Measurements from ENCODE around the gene SOCS7. TPM values are rescaled to one million over a fixed set of nuclear protein-coding genes. Genes with fewer than 3 reads are reported as not detected.

The SOCS7 gene
- total and polyA plus RNA-seq, 10 of the 15 experiments (the other 5 are each of a cell fraction or from before 2014, with no cell fraction given), result 0.68 to 12.8 (median 7.3) TPM

DNA sequence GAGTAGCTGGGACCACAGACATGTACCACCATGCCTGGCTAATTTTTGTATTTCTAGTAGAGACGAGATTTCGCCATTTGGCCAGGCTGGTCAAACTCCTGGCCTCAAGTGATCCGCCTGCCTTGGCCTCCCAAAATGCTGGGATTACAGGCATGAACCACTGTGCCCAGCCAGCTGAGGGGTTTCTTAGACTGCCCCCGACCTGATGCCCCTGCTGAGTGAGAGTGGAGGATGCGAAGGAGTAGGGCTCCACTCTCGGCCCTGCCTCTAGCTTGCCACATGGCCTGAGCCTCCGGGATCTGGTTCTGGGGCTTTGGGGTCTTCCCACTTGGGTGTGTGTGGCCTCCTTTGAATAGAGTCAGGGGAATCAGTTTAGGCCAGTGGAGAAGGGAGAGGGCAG, 18.9 kb upstream of the SOCS7 start:
- H3K27me3 ChIP-seq (replicated peaks in 1 of 2; ENCODE audit: control insufficient read depth in 2 of 2, insufficient read depth in 2 of 2, low read length in 1 of 2), result no peaks in the 10 kb centered on the region
- no peaks in the 10 kb centered on the region for H4K20me1 ChIP-seq (ENCODE audit: control insufficient read depth, insufficient read depth)
- 42% methylated on average over 7 of the region's 7 CpGs for WGBS (ENCODE audit: insufficient coverage, insufficient replicate concordance, low lambda C conversion rate, missing lambda C conversion rate)
- H3K27ac ChIP-seq (ENCODE audit: control insufficient read depth, insufficient read depth), result no peak overlapping the region
- intact Hi-C loops (cut with micrococcal nuclease; ENCODE audit: unreplicated experiment) (no loop called here), in situ Hi-C loops (cut with MboI) (no loop called here)
- H3K9me3 ChIP-seq (replicated peaks; ENCODE audit: control insufficient read depth, insufficient read depth, low read length), result no peaks in the 10 kb centered on the region
- H3K79me2 ChIP-seq (ENCODE audit: control insufficient read depth, insufficient read depth, low read length), result no peaks in the 10 kb centered on the region
- DNase-seq (ENCODE audit: low read depth, low spot score) (no peak), ATAC-seq (no peak), FAIRE-seq (no peak)
- H3K4me1 ChIP-seq (ENCODE audit: control insufficient read depth, insufficient read depth, low read length), result no peaks in the 10 kb centered on the region
- RAD21 ChIA-PET (ENCODE audit: unreplicated experiment), result interaction anchor here (0.7 kb wide), 1 partner anchor 82 kb away, joined by 3 read pairs; no protein-coding TSS in a partner anchor
- no TSS peak for BruUV-seq (replicated peaks)
- POLR2A ChIA-PET, result no interaction called here
- no peak overlapping the region for H2AFZ ChIP-seq (ENCODE audit: control insufficient read depth, low read depth, low read length)
- CTCF ChIA-PET, result interaction anchor here (0.5 to 4.9 kb wide), 11 partner anchors 9 to 226 kb away, joined by 3 to 36 read pairs (median 3); no protein-coding TSS in a partner anchor
- TF ChIP-seq ETV6 (conservative IDR thresholded peaks at IDR 0.05 in 1 of 2, IDR thresholded peaks at IDR 0.05 in 1 of 2; ENCODE audit: borderline replicate concordance in 1 of 2, low read depth in 1 of 2) (no peak), SREBF1 (IDR thresholded peaks at IDR 0.05; ENCODE audit: low read length) (no peak), ZNF622 (IDR thresholded peaks at IDR 0.05) (no peak), SRF (IDR thresholded peaks at IDR 0.05; ENCODE audit: low read depth in 2 of 2, low read length in 2 of 2) (no peak), RUNX3 (IDR thresholded peaks at IDR 0.05; ENCODE audit: low read length) (no peak), POLR2A (IDR thresholded peaks at IDR 0.05; ENCODE audit: low read depth, low read length) (no peak), STAT3 (IDR thresholded peaks at IDR 0.05; ENCODE audit: low read depth, low read length) (no peak), RAD21 (IDR thresholded peaks at IDR 0.05; ENCODE audit: insufficient read depth, low read depth, low read length) (no peak), POLR2AphosphoS2 (IDR thresholded peaks at IDR 0.05; ENCODE audit: low read depth, low read length) (no peak), TCF12 (IDR thresholded peaks at IDR 0.05; ENCODE audit: low read depth, low read length) (no peak), EED (IDR thresholded peaks at IDR 0.05; ENCODE audit: low read depth) (no peak), DPF2 (IDR thresholded peaks at IDR 0.05) (no peak), RELA (IDR thresholded peaks at IDR 0.05; ENCODE audit: borderline replicate concordance, partially characterized antibody) (no peak), ZNF207 (IDR thresholded peaks at IDR 0.05; ENCODE audit: borderline replicate concordance) (no peak), IKZF2 (IDR thresholded peaks at IDR 0.05) (no peak), MTA3 (IDR thresholded peaks at IDR 0.05; ENCODE audit: borderline replicate concordance, low read length) (no peak)
- TF ChIP-seq, protein P1, sequence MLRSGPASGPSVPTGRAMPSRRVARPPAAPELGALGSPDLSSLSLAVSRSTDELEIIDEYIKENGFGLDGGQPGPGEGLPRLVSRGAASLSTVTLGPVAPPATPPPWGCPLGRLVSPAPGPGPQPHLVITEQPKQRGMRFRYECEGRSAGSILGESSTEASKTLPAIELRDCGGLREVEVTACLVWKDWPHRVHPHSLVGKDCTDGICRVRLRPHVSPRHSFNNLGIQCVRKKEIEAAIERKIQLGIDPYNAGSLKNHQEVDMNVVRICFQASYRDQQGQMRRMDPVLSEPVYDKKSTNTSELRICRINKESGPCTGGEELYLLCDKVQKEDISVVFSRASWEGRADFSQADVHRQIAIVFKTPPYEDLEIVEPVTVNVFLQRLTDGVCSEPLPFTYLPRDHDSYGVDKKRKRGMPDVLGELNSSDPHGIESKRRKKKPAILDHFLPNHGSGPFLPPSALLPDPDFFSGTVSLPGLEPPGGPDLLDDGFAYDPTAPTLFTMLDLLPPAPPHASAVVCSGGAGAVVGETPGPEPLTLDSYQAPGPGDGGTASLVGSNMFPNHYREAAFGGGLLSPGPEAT (IDR thresholded peaks at IDR 0.05; ENCODE audit: low read depth), result no peak
- TF ChIP-seq, protein P2, sequence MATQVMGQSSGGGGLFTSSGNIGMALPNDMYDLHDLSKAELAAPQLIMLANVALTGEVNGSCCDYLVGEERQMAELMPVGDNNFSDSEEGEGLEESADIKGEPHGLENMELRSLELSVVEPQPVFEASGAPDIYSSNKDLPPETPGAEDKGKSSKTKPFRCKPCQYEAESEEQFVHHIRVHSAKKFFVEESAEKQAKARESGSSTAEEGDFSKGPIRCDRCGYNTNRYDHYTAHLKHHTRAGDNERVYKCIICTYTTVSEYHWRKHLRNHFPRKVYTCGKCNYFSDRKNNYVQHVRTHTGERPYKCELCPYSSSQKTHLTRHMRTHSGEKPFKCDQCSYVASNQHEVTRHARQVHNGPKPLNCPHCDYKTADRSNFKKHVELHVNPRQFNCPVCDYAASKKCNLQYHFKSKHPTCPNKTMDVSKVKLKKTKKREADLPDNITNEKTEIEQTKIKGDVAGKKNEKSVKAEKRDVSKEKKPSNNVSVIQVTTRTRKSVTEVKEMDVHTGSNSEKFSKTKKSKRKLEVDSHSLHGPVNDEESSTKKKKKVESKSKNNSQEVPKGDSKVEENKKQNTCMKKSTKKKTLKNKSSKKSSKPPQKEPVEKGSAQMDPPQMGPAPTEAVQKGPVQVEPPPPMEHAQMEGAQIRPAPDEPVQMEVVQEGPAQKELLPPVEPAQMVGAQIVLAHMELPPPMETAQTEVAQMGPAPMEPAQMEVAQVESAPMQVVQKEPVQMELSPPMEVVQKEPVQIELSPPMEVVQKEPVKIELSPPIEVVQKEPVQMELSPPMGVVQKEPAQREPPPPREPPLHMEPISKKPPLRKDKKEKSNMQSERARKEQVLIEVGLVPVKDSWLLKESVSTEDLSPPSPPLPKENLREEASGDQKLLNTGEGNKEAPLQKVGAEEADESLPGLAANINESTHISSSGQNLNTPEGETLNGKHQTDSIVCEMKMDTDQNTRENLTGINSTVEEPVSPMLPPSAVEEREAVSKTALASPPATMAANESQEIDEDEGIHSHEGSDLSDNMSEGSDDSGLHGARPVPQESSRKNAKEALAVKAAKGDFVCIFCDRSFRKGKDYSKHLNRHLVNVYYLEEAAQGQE (IDR thresholded peaks at IDR 0.05; ENCODE audit: low read depth, low read length), result no peak
- TF ChIP-seq, protein P3, sequence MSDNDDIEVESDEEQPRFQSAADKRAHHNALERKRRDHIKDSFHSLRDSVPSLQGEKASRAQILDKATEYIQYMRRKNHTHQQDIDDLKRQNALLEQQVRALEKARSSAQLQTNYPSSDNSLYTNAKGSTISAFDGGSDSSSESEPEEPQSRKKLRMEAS (IDR thresholded peaks at IDR 0.05; ENCODE audit: low read depth, low read length), result no peak
- no peak overlapping the region for H3K9ac ChIP-seq (ENCODE audit: control insufficient read depth, insufficient read depth, low read length)
- H3K36me3 ChIP-seq (ENCODE audit: control insufficient read depth in 2 of 2, insufficient read depth in 2 of 2, low read length in 1 of 2), result no peaks in the 10 kb centered on the region
- SMC1A ChIA-PET (ENCODE audit: uncharacterized antibody, unreplicated experiment), result interaction anchor here (0.9 to 3.4 kb wide), 4 partner anchors 16 to 160 kb away, joined by 3 to 17 read pairs (median 3); no protein-coding TSS in a partner anchor
- no peak overlapping the region for H3K4me3 ChIP-seq
- no peak overlapping the region for H3K4me2 ChIP-seq (ENCODE audit: control insufficient read depth, insufficient read depth)

Data from GM12878 (cell line).